SKM-1 treated with dmso at 0.1 percent for 144 hours (cell line): Measurements from ENCODE around the gene CIAO2A.
"Not testable (repeated sequence)": the region's sequence is repeated elsewhere in the genome, so short reads cannot be mapped to it uniquely, and the experiment has no call there.

Experiments used
- DNase-seq: peaks from one replicate; lab custom pipeline; 2025; ENCODE audit not compliant: unreplicated experiment; lab: John Stamatoyannopoulos, UW

The CIAO2A gene

GRCh38 chr15:64093627-64094417 is at the start of gene CIAO2A:
TSS of gene CIAO2A (minus strand) at chr15:64093838. CDS start at chr15:64093768, 70 bp downstream.
- peak; percentile 100 for DNase-seq

- DNase-seq: no peak
Measured at GRCh38 chr15:64143276-64143675, 49.6 kb upstream of the CIAO2A start.

GRCh38 chr15:64141798-64142512 is 48.3 kb upstream of the CIAO2A start:
- no peak for DNase-seq

GRCh38 chr15:64138331-64138941 is 44.8 kb upstream of the CIAO2A start:
- no peak for DNase-seq

GRCh38 chr15:64137226-64137833 is 43.7 kb upstream of the CIAO2A start:
- no peak for DNase-seq

GRCh38 chr15:64136347-64136746 is 42.7 kb upstream of the CIAO2A start:
- no peak for DNase-seq

- no peak for DNase-seq
Measured at GRCh38 chr15:64134345-64134829, 40.7 kb upstream of the CIAO2A start.

GRCh38 chr15:64133623-64134344 is 40.1 kb upstream of the CIAO2A start:
- no peak for DNase-seq

GRCh38 chr15:64132217-64132616 is 38.6 kb upstream of the CIAO2A start:
- DNase-seq: no peak

- DNase-seq: no peak
Measured at GRCh38 chr15:64131547-64131946, 37.9 kb upstream of the CIAO2A start.

- DNase-seq: no peak
Measured at GRCh38 chr15:64130159-64130558, 36.5 kb upstream of the CIAO2A start.

- no peak for DNase-seq
Measured at GRCh38 chr15:64127521-64128270, 34.1 kb upstream of the CIAO2A start.

- DNase-seq: no peak
Measured at GRCh38 chr15:64125978-64126377, 32.3 kb upstream of the CIAO2A start.

- DNase-seq: no peak
Measured at GRCh38 chr15:64122936-64123351, 29.3 kb upstream of the CIAO2A start.

- no peak for DNase-seq
Measured at GRCh38 chr15:64122444-64122843, 28.8 kb upstream of the CIAO2A start.

- DNase-seq: no peak
Measured at GRCh38 chr15:64121614-64122013, 28.0 kb upstream of the CIAO2A start.

GRCh38 chr15:64120322-64120721 is 26.7 kb upstream of the CIAO2A start:
- DNase-seq: not testable (repeated sequence)

GRCh38 chr15:64117759-64118487 is 24.3 kb upstream of the CIAO2A start:
- no peak for DNase-seq

GRCh38 chr15:64112904-64113303 is 19.3 kb upstream of the CIAO2A start:
- DNase-seq: peak; percentile 10
